NCI-H1092 treated with DMSO at 0.1 percent for 48 hours (cell line): Measurements from ENCODE around the gene QRICH2.
"Not testable (repeated sequence)": the region's sequence is repeated elsewhere in the genome, so short reads cannot be mapped to it uniquely, and the experiment has no call there.

Experiments used
- DNase-seq: peaks from one replicate; lab custom pipeline; 2025; lab: John Stamatoyannopoulos, UW

QRICH2 gene

DNA sequence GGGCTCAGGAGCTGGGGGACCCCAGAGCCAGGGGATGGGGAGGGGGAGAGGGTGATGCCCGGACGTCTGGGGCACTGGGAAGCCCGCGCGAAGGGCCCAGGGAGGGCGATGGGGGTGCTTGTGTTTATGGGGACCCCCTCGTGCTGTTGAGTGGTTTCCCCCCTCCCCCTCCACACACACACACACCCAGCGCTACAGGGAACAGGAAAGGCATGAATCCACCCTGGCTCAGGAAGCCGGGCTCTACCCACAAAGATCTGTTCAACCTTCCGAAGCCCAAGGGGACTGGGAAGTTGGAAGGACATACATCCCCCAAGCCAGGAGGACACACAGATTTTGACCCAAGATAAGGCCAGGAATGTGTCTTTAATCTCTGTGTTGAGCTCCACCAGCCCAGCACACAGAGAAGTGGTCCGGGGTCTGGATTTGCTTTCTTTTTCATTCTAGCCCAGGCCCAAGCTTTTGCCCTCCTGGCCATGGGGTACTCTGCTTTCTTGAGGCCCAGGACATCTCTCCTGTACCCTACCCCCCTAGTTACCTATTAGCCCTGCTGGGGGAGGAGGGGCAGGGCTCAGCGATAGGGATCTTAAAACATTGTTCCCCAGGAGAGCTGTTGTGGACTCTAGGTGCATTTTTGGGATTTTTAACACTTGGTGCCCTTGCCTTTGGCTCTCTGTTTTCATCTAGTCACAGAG lies 41.7 kb downstream of the QRICH2 start:
- DNase-seq = no peak

DNA sequence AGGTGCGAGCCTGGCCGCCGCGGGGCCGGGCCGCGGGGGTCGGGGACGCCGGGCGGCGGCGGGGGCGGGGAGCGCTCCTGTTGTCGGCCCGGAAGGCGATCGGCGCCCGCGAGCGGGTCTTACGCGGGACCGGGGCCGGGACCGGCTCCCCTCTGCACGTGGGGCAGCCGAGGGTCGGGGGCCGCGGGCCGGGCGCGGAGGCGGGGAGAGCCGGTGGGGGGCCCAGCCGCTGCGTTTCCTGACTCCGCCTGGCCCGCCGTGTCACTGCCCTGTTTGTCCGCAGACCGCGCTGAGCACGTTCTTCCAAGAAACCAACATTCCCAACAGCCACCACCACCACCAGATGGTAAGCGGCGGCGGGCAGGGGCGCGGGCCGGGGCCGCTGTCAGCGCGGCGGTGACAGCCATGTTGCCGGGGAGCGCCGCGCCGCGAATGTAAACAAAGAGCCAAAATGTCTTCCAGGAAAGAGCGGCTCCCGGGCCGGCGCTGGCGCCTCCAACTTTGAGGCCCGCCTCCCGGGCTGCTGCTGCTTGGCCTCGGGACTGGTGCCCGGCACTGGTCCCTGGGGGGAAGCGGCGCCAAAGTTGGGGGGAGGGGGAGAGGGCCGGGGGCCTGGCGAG lies 42.3 kb downstream of the QRICH2 start:
- peak; percentile 34 for DNase-seq

DNA sequence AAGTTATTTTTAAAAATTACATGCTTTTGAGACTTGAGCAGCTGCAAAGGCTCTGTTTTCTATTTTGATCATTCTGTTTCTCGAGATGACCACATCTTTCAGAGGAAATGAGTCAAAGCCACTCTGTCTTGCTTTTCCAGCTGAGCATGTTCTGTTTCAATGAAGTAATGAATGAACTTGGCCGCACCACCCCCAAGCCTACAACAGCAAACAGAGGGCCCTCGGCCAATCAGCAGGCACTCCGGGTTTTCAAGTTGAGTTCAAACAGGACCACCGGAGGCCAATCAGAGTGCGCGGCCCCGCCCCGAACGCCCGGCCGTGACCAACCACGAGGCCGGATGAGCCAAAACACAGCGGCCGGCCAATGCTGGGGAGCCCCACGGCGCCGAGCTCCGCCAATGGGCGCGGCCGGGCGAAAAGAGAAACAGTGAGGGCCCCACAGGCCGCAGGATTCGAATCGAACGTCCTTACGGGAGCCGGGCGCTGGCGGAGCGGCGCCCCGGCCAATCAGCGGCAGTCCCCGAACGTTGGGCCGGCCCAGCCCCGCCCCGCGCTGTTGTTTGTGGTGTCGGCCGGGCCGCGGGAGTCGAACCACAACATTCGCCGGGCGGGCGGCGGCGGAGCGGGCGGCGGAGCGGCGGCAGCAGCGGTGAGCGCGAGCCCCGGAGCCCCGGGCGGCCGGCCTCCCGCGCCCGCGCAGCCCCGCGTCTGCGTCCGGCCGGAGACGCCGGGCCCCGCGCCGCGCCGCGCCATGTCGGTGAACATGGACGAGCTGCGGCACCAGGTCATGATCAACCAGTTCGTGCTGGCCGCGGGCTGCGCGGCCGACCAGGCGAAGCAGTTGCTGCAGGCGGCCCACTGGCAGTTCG lies 43.1 kb downstream of the QRICH2 start, which contains the start of gene UBALD2:
TSS of gene UBALD2 (plus strand) at position 594 of the 869 bp plus-strand sequence. CDS start at position 752, 158 bp downstream.
- DNase-seq = peak; percentile 97

DNA sequence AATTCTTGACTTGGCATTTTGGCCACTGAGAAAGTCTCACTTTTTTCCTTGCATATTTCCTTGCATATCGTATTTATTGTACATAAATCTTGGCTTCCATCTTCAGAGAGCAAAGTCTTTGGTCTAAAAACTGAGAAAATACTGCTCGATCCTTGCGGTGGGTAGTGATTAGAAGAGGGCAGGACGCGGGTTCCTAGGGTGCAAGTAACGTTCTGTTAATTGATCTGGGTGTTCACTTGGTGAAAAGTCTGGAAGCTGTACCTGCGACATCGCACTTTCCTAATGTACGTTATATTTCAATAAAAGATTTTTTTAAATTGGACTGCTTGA lies 43.7 kb downstream of the QRICH2 start:
- DNase-seq = peak; percentile 38

DNA sequence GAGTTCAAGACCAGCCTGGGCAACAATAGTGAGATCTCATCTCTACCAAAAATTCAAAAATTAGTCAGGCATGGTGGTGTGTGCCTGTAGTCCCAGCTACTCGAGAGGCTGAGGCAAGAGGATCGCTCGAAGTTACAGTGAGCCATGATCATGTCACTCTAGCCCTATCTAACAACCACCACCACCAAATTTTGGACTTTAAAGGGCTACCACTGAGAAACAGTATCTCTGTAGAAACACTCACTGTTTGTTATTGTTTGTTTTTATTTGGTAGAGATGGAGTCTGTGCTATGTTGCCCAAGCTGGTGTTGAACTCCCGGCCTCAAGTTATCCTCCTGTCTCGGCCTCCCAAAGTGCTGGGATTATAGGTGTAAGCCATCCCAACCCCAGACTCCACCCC lies 44.2 kb downstream of the QRICH2 start:
- no peak for DNase-seq

DNA sequence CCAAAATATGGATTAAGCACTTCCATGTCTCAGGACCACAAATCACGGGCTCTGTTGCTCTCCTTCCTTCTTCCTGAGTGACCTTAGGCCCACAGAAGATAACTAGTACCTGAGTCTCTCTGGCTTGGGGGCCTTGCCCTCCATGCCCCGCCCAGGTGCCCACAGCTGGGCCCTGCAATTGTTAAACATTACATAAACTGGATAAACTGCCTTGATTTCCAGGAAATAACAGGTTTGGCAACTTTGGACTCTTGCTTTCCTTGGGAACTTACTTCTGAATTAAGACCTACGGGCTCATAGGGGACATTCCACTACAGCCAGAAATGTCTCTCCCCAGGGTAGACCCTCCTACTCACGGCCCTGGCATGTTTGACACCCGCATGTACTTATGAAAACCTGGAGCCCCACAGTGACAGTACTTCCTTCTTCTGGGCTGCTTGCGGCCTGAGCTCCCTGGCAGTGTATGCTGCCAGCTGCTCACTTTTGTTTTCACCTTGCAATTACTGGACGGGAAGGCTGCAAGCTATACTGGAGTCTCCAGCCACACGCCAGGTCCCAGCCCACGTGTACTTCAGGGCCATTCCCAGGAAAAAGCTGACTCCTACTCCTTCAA lies 45.2 kb downstream of the QRICH2 start:
- DNase-seq = no peak

DNA sequence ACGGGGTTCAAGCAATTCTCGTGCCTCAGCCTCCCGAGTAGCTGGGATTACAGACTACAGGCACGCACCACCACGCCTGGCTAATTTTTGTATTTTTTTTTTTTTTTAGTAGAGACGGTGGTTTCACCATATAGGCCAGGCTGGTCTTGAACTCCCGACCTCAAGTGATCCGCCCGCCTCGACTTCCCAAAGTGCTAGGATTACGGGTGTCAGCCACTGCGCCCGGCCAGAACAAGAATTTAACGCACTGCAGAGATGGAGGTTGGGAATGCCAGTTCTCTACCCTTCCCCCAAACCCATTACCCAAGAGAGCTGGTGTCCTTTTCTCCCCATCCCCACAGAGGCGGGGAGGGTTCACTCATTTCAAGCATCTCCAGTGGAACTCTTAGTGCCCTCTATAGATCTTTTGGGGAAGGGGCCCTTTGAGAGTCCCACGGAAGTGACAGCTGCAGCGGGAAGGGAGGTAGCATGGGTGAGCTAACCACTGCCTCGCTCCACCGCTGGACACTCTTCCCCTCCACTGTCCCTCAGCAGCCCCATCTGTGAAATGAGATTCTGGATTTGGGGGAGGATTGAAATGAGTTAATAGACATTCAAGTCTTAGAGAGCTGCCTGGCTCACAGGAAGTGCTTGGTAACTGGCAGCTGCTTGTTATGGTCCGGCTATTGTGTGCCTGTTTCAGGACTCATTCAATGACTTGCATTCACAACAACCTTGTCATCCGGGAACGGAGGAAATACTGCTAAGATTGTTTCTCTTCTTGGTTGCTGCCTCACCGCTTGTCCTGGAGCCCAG lies 46.5 kb downstream of the QRICH2 start:
- DNase-seq = no peak

DNA sequence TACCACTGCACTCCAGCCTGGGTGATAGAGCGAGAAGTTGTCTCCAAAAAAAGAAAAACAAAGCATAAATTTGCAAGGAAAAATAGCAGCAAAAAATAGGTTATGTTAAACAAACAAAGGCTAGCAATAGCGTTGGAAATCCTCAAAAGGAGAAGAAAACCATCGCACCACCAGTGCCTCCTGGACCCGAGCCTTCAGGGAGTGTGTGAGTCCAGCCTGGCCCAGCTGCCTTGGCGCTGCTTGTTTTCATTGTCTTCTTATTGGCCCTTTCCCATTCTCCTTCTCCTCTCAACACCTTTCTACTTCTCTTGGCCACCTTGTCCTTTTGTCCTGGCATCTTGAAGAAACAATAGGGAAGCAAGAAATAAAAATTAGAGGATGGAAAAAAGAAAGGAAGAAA lies 47.4 kb downstream of the QRICH2 start:
- no peak for DNase-seq

DNA sequence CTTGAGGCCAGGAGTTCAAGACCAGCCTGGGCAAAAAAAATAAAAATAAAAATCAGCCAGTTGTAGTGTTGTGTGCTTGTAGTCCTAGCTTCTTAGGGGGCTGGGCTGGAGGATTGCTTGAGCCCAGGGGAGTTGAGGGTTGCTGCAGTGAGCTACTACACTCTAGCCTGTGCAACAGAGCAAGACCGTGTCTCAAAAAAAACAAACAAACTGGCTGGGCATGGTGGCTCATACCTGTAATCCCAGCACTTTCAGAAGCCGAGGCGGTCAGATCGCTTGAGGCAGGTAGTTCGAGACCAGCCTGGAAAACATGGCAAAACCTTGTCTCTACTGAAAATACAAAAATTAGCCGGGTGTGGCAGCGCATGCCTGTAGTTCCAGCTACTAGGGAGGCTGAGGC lies 47.9 kb downstream of the QRICH2 start:
- no peak for DNase-seq

DNA sequence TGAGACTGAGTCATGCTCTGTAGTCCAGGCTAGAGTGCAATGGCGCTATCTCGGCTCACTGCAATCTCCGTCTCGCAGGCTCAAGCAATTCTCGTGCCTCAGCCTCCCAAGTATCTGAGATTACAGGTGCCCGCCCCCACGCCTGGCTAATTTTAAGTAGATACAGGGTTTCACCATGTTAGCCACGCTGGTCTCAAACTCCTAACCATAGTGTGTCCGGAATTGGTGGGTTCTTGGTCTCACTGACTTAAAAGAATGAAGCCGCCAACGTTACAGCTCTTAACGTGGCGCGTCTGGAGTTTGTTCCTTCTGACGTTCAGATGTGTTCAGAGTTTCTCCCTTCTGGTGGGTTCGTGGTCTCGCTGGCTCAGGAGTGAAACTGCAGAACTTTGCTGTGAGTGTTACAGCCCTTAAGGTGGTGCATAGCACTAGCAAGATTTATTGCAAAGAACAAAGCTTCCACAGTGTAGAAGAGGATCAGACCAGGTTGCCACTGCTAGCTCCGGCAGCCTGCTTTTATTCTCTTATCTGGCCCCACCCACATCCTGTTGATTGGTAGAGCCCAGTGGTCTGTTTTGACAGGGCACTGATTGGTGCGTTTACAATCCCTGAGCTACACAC lies 51.5 kb downstream of the QRICH2 start:
- not testable (repeated sequence) for DNase-seq

DNA sequence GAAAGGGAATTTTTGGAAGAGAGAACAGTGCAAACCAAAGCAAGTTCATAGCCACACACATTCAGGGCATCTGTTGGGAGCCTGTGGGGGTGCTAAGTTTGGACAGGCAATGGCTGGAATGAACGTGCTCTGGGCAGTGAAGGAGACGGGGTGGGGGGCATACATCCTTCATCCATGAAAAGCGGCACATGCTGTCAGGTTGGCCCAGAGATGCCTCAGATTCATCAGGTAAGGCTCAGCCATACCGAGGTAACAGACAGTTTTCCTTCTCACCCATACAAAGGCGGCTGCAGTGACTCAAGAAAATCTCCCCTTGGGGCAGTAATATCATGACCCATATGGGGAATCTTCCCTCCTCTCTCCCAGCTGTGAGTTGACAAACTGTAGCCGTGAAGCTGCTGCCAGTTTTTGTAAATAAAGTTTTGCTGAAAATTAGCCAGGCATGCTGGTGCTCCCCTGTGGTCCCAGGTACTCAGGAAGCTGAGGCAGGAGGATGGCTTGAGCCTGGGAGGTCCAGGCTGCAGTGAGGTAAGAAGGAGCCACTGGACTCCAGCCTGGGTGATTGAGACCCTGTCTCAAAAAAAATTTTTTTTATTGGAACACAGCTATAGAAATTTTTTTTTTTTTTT lies 52.2 kb downstream of the QRICH2 start:
- no peak for DNase-seq

DNA sequence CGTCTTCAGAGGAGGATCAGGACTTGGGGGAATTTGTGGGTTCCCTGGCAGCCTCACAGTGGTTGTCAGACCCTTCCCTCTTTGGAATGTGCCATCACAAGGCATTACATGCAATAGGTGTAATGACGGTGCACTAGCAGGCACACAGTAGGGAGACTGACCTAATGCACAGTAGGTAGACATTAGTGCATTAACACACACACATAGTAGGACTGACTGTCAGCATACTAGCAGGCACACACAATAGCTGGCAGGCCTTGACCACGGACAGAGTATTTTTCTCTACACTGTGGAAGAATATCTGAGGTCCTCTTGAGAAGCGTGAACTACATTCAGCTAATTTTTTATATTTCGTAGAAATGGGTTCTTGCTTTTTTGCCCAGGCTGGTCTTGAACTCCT lies 53.8 kb downstream of the QRICH2 start:
- no peak for DNase-seq

DNA sequence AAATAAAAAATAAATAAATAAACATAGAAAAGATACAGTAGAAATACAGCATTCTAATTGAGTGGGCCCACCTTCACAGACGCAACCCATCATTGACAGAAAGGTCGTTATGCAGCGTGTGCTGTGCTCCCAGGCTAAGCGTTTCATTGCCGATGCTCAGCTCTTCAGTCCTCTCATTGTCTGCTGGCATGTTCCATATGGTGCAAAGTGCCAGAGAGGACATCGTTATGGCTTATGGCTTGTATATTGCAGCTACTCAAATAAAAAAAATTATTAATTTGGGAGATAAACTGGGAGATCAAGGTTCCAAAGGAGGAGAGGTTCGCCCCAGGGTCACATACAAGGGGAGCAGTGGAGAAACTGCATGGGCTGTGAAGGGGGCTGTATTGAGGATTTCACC lies 54.2 kb downstream of the QRICH2 start:
- no peak for DNase-seq

DNA sequence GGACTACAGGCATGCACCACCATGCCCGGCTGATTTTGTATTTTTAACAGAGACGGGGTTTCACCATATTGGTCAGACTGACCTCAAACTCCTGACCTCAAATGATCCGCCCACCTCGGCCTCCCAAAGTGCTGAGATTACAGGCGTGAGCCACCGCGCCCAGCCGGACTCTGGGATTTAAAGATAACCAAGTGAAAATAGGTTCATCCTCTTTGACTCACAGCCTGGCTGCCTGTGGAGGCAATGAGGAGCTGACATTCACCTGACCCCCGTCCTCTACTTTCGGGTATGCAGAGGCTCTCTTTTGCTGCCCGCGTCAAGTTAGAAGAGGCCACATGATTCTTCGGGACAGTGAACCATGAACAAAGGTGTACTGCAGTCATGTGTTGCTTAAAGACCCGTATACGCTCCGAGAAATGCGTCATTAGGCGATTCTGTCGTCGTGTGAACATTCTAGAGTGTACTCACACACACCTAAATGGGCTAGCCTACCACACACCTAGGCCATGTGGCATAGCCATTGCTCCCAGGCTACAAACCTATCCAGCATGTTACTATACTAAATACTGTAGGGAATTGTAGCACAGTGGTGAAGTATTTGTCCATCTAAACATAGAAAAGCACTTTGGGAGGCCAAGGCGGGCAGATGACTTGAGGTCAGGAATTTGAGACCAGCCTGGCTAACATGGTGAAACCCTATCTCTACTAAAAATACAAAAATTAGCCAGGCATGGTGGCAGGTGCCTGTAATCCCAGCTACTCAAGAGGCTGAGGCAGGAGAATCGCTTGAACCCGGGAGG lies 54.9 kb downstream of the QRICH2 start:
- not testable (repeated sequence) for DNase-seq

DNA sequence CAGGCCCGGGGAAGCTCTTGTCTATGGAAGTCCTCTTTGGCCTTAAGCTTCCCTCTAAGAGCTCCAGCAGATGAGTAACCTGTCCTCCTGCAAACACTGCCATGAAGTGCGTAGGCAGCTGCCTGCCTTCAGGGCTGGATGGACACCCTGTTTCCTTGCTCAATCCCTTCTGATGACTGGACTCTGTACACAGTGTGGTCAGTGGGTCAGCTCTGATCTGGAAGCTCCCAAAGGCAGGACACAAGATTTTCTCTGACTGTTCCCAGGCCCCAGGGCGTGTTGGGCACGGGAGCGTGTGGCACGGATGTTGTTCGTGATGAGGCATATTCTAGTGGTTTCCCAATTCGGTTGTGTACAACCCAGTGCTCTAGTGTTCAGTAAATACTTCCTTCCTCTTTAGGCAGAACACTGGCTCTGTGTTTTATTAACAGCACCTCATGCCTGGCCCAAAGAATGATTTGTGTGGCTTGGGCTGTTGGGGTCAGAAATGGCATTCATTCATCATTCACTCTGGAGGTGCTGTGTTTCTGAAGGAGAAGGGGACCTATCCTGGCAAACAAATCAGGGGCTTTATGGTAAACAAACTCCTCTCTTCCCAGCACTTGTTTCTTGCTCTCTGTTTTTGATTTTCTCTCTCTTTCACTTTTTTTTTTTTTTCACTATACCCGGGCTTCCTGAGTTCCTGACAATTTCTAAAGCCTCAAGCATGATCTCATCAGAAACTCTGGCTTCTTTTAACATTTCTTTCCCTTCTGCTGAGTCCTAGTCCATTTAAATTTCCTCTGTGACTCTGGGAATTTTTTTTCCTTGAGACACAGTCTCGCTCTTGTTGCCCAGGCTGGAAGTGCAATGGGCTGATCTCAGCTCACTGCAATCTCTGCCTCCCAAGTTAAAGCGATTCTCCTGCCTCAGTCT lies 55.8 kb downstream of the QRICH2 start:
- DNase-seq = no peak

DNA sequence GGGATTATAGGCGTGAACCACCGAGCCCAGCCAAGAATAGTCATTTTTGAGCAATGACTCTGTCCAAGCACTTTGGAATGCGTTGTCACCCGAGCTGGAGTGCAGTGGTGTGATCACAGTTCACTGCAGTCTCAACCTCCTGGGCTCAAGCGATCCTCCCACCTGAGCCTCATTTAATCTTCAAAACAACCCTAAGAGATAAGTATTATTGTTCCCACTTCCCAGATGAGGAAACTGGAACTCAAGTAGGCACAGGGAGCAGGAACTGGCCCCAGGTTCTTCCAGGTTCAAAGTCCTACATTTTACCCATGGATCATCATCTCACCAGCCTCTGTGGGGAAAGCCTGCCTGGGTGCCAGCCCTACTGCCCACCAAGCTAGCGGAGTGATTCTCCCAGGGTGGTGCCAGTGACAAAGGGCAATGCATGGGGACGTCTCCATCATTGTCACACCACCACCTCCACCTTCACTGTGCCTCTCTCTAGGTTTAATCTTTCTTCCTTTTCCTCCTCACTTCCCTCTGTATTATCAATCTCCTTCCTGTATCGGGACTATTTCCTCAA lies 56.5 kb downstream of the QRICH2 start:
- no peak for DNase-seq

DNA sequence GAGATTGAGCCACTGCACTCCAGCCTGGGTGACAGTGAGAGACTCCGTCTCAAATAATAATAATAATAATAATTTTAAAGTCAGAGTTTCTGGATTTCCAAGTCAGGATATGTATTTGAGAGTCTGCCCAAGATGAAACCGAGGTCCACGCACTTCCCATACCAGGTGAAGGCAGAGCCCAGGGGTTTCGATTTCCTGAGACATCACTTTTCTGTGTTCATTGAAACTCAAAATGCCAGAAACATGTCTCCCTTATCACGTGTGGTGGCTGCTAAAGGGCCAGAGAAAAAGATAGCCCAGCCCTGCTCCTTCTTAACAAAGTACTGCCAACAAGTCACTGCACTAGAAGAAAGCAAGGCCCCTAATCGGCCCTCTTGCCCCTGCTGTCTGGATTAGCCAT lies 57.9 kb downstream of the QRICH2 start:
- DNase-seq = no peak

DNA sequence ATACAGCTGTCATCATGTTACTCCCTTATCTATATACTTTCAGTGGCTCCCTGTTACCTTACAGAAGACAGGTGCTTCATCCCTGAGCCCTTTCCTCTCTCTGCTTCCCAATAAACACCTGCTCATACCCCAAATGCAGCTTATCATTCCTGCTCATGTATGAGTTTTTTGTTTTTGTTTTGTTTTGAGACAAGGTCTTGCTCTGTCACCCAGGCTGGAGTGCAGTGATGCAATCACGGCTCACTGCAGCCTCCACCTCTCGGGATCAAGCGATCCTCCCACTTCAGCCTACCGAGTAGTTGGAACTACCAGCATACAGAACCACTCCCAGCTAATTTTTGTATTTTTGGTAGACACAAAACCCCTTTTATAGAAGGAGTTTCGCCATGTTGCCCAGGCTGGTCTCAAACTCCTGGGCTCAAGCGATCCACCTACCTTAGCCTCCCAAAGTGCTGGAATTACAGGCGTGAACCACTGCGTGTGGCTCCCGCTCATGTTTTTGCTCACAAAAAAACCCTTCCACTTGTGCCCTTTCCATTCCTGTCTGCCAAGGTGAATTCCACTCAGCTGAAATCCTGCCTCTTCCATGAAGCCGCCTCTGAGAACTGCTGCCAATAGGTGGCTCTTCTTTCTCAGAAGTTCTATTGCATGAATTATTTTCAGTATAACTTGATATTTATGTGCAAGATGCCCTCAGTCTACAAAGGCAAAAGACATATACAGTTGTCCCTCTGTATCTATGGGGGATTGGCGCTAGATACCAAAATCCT lies 59.9 kb downstream of the QRICH2 start:
- DNase-seq = no peak
